Natural killer cell (primary cell): Measurements from ENCODE around the gene DDX1. TPM values are rescaled to one million over a fixed set of nuclear protein-coding genes. Genes with fewer than 3 reads are reported as not detected.

Experiments
- ATAC-seq, 3 donors: fragments of 150-1000 bp in 2 of 3; fragments of 200-7000 bp in 1 of 3; cut with Tn5 transposase; 1 replicate in 1 of 3; 2 replicates in 2 of 3; pipeline ENCODE4 v1.10.0; 2021; ENCODE audit warnings: mild to moderate bottlenecking in 2 of 3, moderate library complexity in 2 of 3
- DNase-seq, 2 donors: peaks; one replicate each; pipeline versions ENCODE4 v3.0.0 to v3.0.0-alpha.2; 2013 to 2021; ENCODE audit warnings: mixed read lengths in 1 of 2
- H3K27ac ChIP-seq: one replicate; pipeline ENCODE4 v1.5.1; 2013; ENCODE audit warnings: mild to moderate bottlenecking, low read length
- H3K27me3 ChIP-seq: one replicate; pipeline ENCODE4 v1.6.1; 2013; ENCODE audit warnings: low read length; ENCODE audit not compliant: control insufficient read depth, insufficient read depth
- H3K36me3 ChIP-seq: one replicate; pipeline ENCODE4 v1.6.1; 2013; ENCODE audit warnings: low read length; ENCODE audit not compliant: control insufficient read depth, insufficient read depth
- H3K4me1 ChIP-seq: one replicate; pipeline ENCODE4 v1.6.1; 2013; ENCODE audit warnings: low read length; ENCODE audit not compliant: control insufficient read depth, insufficient read depth
- H3K4me3 ChIP-seq: one replicate; pipeline ENCODE4 v1.5.1; 2013; ENCODE audit warnings: low read length
- H3K9me3 ChIP-seq: one replicate; pipeline ENCODE4 v1.6.1; 2013; ENCODE audit warnings: low read length; ENCODE audit not compliant: control insufficient read depth, insufficient read depth
- H3K27ac Mint-ChIP-seq, 2 donors: one replicate each; pipeline ENCODE4 v1.8.0; 2022; ENCODE audit warnings: mild to moderate bottlenecking in 2 of 2, mixed read lengths in 2 of 2, moderate library complexity in 1 of 2
- H3K27me3 Mint-ChIP-seq, 2 donors: one replicate each; pipeline ENCODE4 v1.8.0; 2022; ENCODE audit warnings: low read depth in 2 of 2, mixed read lengths in 2 of 2
- H3K36me3 Mint-ChIP-seq: one replicate; pipeline ENCODE4 v1.8.0; 2022; ENCODE audit warnings: mixed read lengths
- H3K4me1 Mint-ChIP-seq, 2 donors: one replicate each; pipeline ENCODE4 v1.8.0; 2022; ENCODE audit warnings: mixed read lengths in 2 of 2
- H3K4me3 Mint-ChIP-seq: one replicate; pipeline ENCODE4 v1.8.0; 2022; ENCODE audit warnings: mild to moderate bottlenecking, moderate library complexity, mixed read lengths
- H3K9me3 Mint-ChIP-seq, 2 donors: one replicate each; pipeline ENCODE4 v1.8.0; 2022; ENCODE audit warnings: mixed read lengths in 2 of 2
- WGBS: methylation state at CpG from one replicate; pipeline ENCODE4 v1.1.7; 2013; ENCODE audit warnings: missing lambda C conversion rate; ENCODE audit not compliant: insufficient coverage; 5-methylcytosine and 5-hydroxymethylcytosine counted together
- intact Hi-C: fragments of 100-400 bp; cut with micrococcal nuclease; formaldehyde crosslinking; loops from one replicate; pipeline ENCODE4 v1.14.2; 2022
- total RNA-seq, 4 donors: library from RNA; stranded (reverse); fragments of 120-200 nt in 1 of 4; gene quantifications; one replicate each; pipeline versions ENCODE4 v1.2.3 to v1.2.4, GENCODE V29; 2013 to 2022
- TF ChIP-seq, protein P1 (sequence below): fragments of 200-600 bp; IDR thresholded peaks from one replicate; pipeline ENCODE4 v1.8.0; 2022; ENCODE audit warnings: antibody characterized with exemption

Gene DDX1
- total RNA-seq, 3 donors from 2014 or later (not counting 1 experiment from before 2014, with no cell fraction given): 28.5 to 43.4 (median 37.2) TPM

DNA sequence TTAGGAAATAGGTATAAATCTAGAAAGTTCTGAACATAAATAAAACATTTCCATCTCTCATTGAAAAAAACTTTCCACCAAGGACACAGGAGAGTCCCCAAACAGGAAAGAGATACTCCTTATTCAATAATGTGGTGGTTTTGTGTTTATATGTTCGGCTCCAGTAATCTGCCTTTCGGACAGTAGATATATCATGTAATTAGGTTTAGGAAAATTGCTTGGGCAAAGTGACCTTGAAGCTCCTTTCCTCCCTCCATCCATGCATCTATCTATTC, 69.6 kb downstream of the DDX1 start:
- TF ChIP-seq, protein P1, sequence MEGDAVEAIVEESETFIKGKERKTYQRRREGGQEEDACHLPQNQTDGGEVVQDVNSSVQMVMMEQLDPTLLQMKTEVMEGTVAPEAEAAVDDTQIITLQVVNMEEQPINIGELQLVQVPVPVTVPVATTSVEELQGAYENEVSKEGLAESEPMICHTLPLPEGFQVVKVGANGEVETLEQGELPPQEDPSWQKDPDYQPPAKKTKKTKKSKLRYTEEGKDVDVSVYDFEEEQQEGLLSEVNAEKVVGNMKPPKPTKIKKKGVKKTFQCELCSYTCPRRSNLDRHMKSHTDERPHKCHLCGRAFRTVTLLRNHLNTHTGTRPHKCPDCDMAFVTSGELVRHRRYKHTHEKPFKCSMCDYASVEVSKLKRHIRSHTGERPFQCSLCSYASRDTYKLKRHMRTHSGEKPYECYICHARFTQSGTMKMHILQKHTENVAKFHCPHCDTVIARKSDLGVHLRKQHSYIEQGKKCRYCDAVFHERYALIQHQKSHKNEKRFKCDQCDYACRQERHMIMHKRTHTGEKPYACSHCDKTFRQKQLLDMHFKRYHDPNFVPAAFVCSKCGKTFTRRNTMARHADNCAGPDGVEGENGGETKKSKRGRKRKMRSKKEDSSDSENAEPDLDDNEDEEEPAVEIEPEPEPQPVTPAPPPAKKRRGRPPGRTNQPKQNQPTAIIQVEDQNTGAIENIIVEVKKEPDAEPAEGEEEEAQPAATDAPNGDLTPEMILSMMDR: no peak
- no peaks in the 10 kb centered on the region for H3K36me3 ChIP-seq
- WGBS: no CpG with 5 or more reads among the region's 2 CpGs
- H3K27me3 ChIP-seq: no peaks in the 10 kb centered on the region
- Mint-ChIP-seq H3K36me3 (no peaks in the 10 kb centered on the region), H3K9me3 (no peaks in the 10 kb centered on the region), H3K4me3 (no peak overlapping the region), H3K27me3 (peaks cover 0 to 9% of the 10 kb centered on the region in 2 donors), H3K4me1 (no peaks in the 10 kb centered on the region), H3K27ac (no peak overlapping the region)
- no peak overlapping the region for H3K27ac ChIP-seq
- H3K4me1 ChIP-seq: no peaks in the 10 kb centered on the region
- no peak overlapping the region for H3K4me3 ChIP-seq
- intact Hi-C loops: no loop called here
- DNase-seq (no peak), ATAC-seq (no peak)
- H3K9me3 ChIP-seq: no peaks in the 10 kb centered on the region

- no peaks in the 10 kb centered on the region for H3K36me3 ChIP-seq
- Mint-ChIP-seq H3K27ac (no peak overlapping the region), H3K4me1 (no peaks in the 10 kb centered on the region), H3K4me3 (no peak overlapping the region), H3K27me3 (peaks cover 0 to 9% of the 10 kb centered on the region in 2 donors), H3K36me3 (no peaks in the 10 kb centered on the region), H3K9me3 (no peaks in the 10 kb centered on the region)
- intact Hi-C loops: no loop called here
- H3K27ac ChIP-seq: no peak overlapping the region
- no peak for DNase-seq
- H3K27me3 ChIP-seq: no peaks in the 10 kb centered on the region
- H3K9me3 ChIP-seq: no peaks in the 10 kb centered on the region
- ATAC-seq: no peak
- TF ChIP-seq, protein P1: no peak
- no peak overlapping the region for H3K4me3 ChIP-seq
- H3K4me1 ChIP-seq: no peaks in the 10 kb centered on the region
- WGBS: 94% methylated on average over 2 of the region's 4 CpGs
These were observed 70.4 kb downstream of the DDX1 start for GRCh38 chr2:15662026-15662425.

- Histone ChIP-seq H3K36me3 (no peaks in the 10 kb centered on the region), H3K27ac (no peak overlapping the region), H3K27me3 (no peaks in the 10 kb centered on the region), H3K4me3 (no peak overlapping the region), H3K9me3 (no peaks in the 10 kb centered on the region), H3K4me1 (no peaks in the 10 kb centered on the region)
- peaks cover 0 to 9% of the 10 kb centered on the region in 2 donors for H3K27me3 Mint-ChIP-seq
- TF ChIP-seq, protein P1: no peak
- no peak for DNase-seq
- no peak overlapping the region for H3K4me3 Mint-ChIP-seq
- 88% methylated on average over 9 of the region's 9 CpGs for WGBS
- no peaks in the 10 kb centered on the region for H3K36me3 Mint-ChIP-seq
- no peaks in the 10 kb centered on the region for H3K4me1 Mint-ChIP-seq
- intact Hi-C loops: no loop called here
- H3K9me3 Mint-ChIP-seq: no peaks in the 10 kb centered on the region
- H3K27ac Mint-ChIP-seq: no peak overlapping the region
- ATAC-seq: no peak
These were observed 70.9 kb downstream of the DDX1 start for GRCh38 chr2:15662579-15662978.

- DNase-seq (no peak), ATAC-seq (no peak)
- no peaks in the 10 kb centered on the region for H3K4me1 Mint-ChIP-seq
- H3K9me3 Mint-ChIP-seq: no peaks in the 10 kb centered on the region
- no peak overlapping the region for H3K4me3 ChIP-seq
- no peak overlapping the region for H3K4me3 Mint-ChIP-seq
- no peaks in the 10 kb centered on the region for H3K4me1 ChIP-seq
- no peak overlapping the region for H3K27ac ChIP-seq
- H3K36me3 Mint-ChIP-seq: no peaks in the 10 kb centered on the region
- H3K27ac Mint-ChIP-seq: no peak overlapping the region
- no peaks in the 10 kb centered on the region for H3K9me3 ChIP-seq
- intact Hi-C loops: no loop called here
- H3K27me3 Mint-ChIP-seq: peaks cover 0 to 9% of the 10 kb centered on the region in 2 donors
- 91% methylated on average over 4 of the region's 4 CpGs for WGBS
- H3K27me3 ChIP-seq: no peaks in the 10 kb centered on the region
- H3K36me3 ChIP-seq: no peaks in the 10 kb centered on the region
- TF ChIP-seq, protein P1: no peak
These were observed 72.1 kb downstream of the DDX1 start for GRCh38 chr2:15663802-15664201.
